PC-3 (cell line): Measurements from ENCODE around the gene PCYT2. TPM values are rescaled to one million over a fixed set of nuclear protein-coding genes. Genes with fewer than 3 reads are reported as not detected.

Experiments
- ATAC-seq: fragments of 200-7000 bp; cut with Tn5 transposase; 2 replicates; pipeline ENCODE4 v1.9.1; 2020; ENCODE audit warnings: mild to moderate bottlenecking, moderate library complexity
- BruUV-seq: library from RNA; stranded (reverse); fragments of 400-500 nt; replicated peaks from 2 replicates; lab custom pipeline; 2021; lab: Mats Ljungman, UMichigan
- CTCF ChIA-PET: fragments of 300-600 bp; sonication (Branson Sonifier 250); formaldehyde crosslinking; loops from one replicate; lab custom pipeline; 2022; ENCODE audit warnings: antibody characterized with exemption; lab: Charles Lee
- POLR2A ChIA-PET: fragments of 300-600 bp; sonication (Branson Sonifier 250); formaldehyde crosslinking; loops from one replicate; lab custom pipeline; 2022; ENCODE audit warnings: antibody characterized with exemption; ENCODE audit not compliant: unreplicated experiment; lab: Charles Lee
- DNase-seq: peaks from one replicate; pipeline ENCODE4 v3.0.0-alpha.2; 2015
- H2AFZ ChIP-seq: fragments of 300-600 bp; sonication (generic); 2 replicates; pipeline ENCODE4 v1.6.0; 2016; ENCODE audit warnings: antibody characterized with exemption, low read length
- H3F3A ChIP-seq: fragments of 300-600 bp; sonication (generic); one replicate; pipeline ENCODE4 v1.6.0; 2017; ENCODE audit warnings: antibody characterized with exemption, low read length, control low read depth, mild to moderate bottlenecking; ENCODE audit not compliant: unreplicated experiment
- H3K27ac ChIP-seq: fragments of 300-600 bp; sonication (generic); 2 replicates; pipeline ENCODE4 v1.5.1; 2016; ENCODE audit warnings: mild to moderate bottlenecking, low read length
- H3K27me3 ChIP-seq: fragments of 300-600 bp; sonication (generic); 2 replicates; pipeline ENCODE4 v1.6.1; 2016; ENCODE audit warnings: low read length, mixed read lengths
- H3K36me3 ChIP-seq: fragments of 300-600 bp; sonication (generic); 2 replicates; pipeline ENCODE4 v1.6.1; 2016; ENCODE audit warnings: low read depth, mixed run types, low read length, mixed read lengths
- H3K4me1 ChIP-seq: fragments of 300-600 bp; sonication (generic); 2 replicates; pipeline ENCODE4 v1.5.1; 2016; ENCODE audit warnings: low read length; ENCODE audit not compliant: insufficient read depth
- H3K4me2 ChIP-seq: fragments of 300-600 bp; sonication (generic); 2 replicates; pipeline ENCODE4 v1.6.0; 2016; ENCODE audit warnings: low read length
- H3K4me3 ChIP-seq: fragments of 300-600 bp; sonication (generic); 2 replicates; pipeline ENCODE4 v1.5.1; 2016; ENCODE audit warnings: mild to moderate bottlenecking, low read length, mixed read lengths
- H3K79me2 ChIP-seq: fragments of 300-600 bp; sonication (generic); 2 replicates; pipeline ENCODE4 v1.6.1; 2017; ENCODE audit warnings: low read length, mixed read lengths
- H3K9ac ChIP-seq: fragments of 300-600 bp; sonication (generic); 2 replicates; pipeline ENCODE4 v1.6.0; 2016; ENCODE audit warnings: mild to moderate bottlenecking, low read length
- H3K9me2 ChIP-seq: fragments of 300-600 bp; sonication (generic); replicated peaks from 2 replicates; pipeline ENCODE4 v1.6.1; 2016; ENCODE audit warnings: mixed run types, low read length, mixed read lengths
- H3K9me3 ChIP-seq: fragments of 300-600 bp; sonication (generic); 2 replicates; pipeline ENCODE4 v1.6.1; 2016; ENCODE audit warnings: low read length, mixed read lengths
- H4K20me1 ChIP-seq: fragments of 300-600 bp; sonication (generic); 2 replicates; pipeline ENCODE4 v1.6.1; 2016; ENCODE audit warnings: low read length, mixed read lengths
- CTCF ChIP-seq: fragments of 300-600 bp; sonication (generic); conservative IDR thresholded peaks from 2 replicates; pipeline ENCODE4 v1.5.1; 2017; ENCODE audit warnings: antibody characterized with exemption, low read depth, mild to moderate bottlenecking, low read length
- EZH2 ChIP-seq: fragments of 300-600 bp; sonication (generic); IDR thresholded peaks from one replicate; pipeline ENCODE4 v1.6.1; 2017; ENCODE audit warnings: antibody characterized with exemption, mild to moderate bottlenecking, low read length; ENCODE audit not compliant: unreplicated experiment
- EZH2phosphoT487 ChIP-seq: fragments of 300-600 bp; sonication (generic); IDR thresholded peaks from 2 replicates; pipeline ENCODE4 v1.6.1; 2018; ENCODE audit warnings: mild to moderate bottlenecking, antibody characterized with exemption, low read length, borderline replicate concordance
- intact Hi-C: fragments of 100-400 bp; cut with micrococcal nuclease; formaldehyde crosslinking; loops from 2 replicates; pipeline ENCODE4 v1.9.0; 2023
- total RNA-seq: library from RNA; depleted of rRNA; stranded (reverse); fragments of >200 nt; gene quantifications from 2 replicates; pipeline ENCODE4 v1.2.3, GENCODE V29; 2014; rRNA removed

PCYT2 gene
- total RNA-seq, 1 experiment from 2014 or later = 33.3 TPM

GRCh38 chr17:81852237-81852636, 59.0 kb downstream of the PCYT2 start:
- H3K4me3 ChIP-seq = no peak overlapping the region
- H3K36me3 ChIP-seq = peaks cover 46% of the 10 kb centered on the region
- no peaks in the 10 kb centered on the region for H3F3A ChIP-seq
- no peak overlapping the region for H2AFZ ChIP-seq
- no peak for TF ChIP-seq EZH2
- no peak for TF ChIP-seq EZH2phosphoT487
- no peak for TF ChIP-seq CTCF
- intact Hi-C loops = no loop called here
- no peak for ATAC-seq
- H3K9me2 ChIP-seq = no peaks in the 10 kb centered on the region
- H3K9ac ChIP-seq = no peak overlapping the region
- no peak overlapping the region for H3K4me2 ChIP-seq
- H3K9me3 ChIP-seq = no peaks in the 10 kb centered on the region
- POLR2A ChIA-PET = no interaction called here
- H3K27me3 ChIP-seq = no peaks in the 10 kb centered on the region
- CTCF ChIA-PET = no interaction called here
- BruUV-seq = no TSS peak
- peaks cover 62% of the 10 kb centered on the region for H3K79me2 ChIP-seq
- no peak for DNase-seq
- H3K4me1 ChIP-seq = peaks cover 8% of the 10 kb centered on the region; the same call in 1 of the 2 replicates
- H4K20me1 ChIP-seq = peaks cover 25% of the 10 kb centered on the region
- no peak overlapping the region for H3K27ac ChIP-seq

- H3K79me2 ChIP-seq = peaks cover 54% of the 10 kb centered on the region
- peaks cover 8% of the 10 kb centered on the region; the same call in 1 of the 2 replicates for H3K4me1 ChIP-seq
- H2AFZ ChIP-seq = no peak overlapping the region
- no peaks in the 10 kb centered on the region for H3F3A ChIP-seq
- no peak for TF ChIP-seq EZH2
- H3K36me3 ChIP-seq = peaks cover 54% of the 10 kb centered on the region
- no peak overlapping the region for H3K27ac ChIP-seq
- no peak for ATAC-seq
- no peaks in the 10 kb centered on the region for H3K9me2 ChIP-seq
- no TSS peak for BruUV-seq
- H3K4me2 ChIP-seq = no peak overlapping the region
- H3K27me3 ChIP-seq = no peaks in the 10 kb centered on the region
- ChIA-PET POLR2A (no interaction called here), CTCF (interaction anchor here (0.6 kb wide), 2 partner anchors 112 to 121 kb away, joined by 4 to 5 read pairs; no protein-coding TSS in a partner anchor)
- no peak overlapping the region for H3K9ac ChIP-seq
- DNase-seq = no peak
- H4K20me1 ChIP-seq = peaks cover 25% of the 10 kb centered on the region
- H3K9me3 ChIP-seq = no peaks in the 10 kb centered on the region
- H3K4me3 ChIP-seq = no peak overlapping the region
- intact Hi-C loops = no loop called here
Observed at GRCh38 chr17:81851423-81851822, 59.8 kb downstream of the PCYT2 start.

Other genes with a start within 250 kb of the PCYT2 start
- gene OXLD1, start 244.8 kb downstream of the PCYT2 start, total RNA-seq = 46.7 and 68.9 TPM in 2 replicates
- gene CCDC137, start 244.7 kb downstream of the PCYT2 start, total RNA-seq = 49.9 and 71.0 TPM in 2 replicates
- 52.6 and 68.8 TPM in 2 replicates for gene ARL16, start 227.6 kb downstream of the PCYT2 start, total RNA-seq
- 177 and 194 TPM in 2 replicates for gene HGS, start 227.4 kb downstream of the PCYT2 start, total RNA-seq
- gene MRPL12, start 208.0 kb downstream of the PCYT2 start, total RNA-seq = 100 and 108 TPM in 2 replicates
- gene SLC25A10, start 199.1 kb downstream of the PCYT2 start, total RNA-seq = 113 and 117 TPM in 2 replicates
- gene GCGR, start 107.2 kb downstream of the PCYT2 start, total RNA-seq = 0.11 TPM in 1 of 2 replicates, not detected in the other
- gene MCRIP1, start 78.1 kb downstream of the PCYT2 start, total RNA-seq = 73.4 and 90.9 TPM in 2 replicates
- not detected in 2 replicates for gene PPP1R27, start 76.3 kb downstream of the PCYT2 start, total RNA-seq
- gene P4HB, start 50.9 kb downstream of the PCYT2 start, total RNA-seq = 969 and 1,089 TPM in 2 replicates
- gene ARHGDIA, start 40.1 kb downstream of the PCYT2 start, total RNA-seq = 201 and 261 TPM in 2 replicates
- gene ALYREF, start 19.8 kb downstream of the PCYT2 start, total RNA-seq = 496 and 633 TPM in 2 replicates
- gene ANAPC11, start 19.7 kb downstream of the PCYT2 start, total RNA-seq = 243 and 268 TPM in 2 replicates
- 0.07 and 0.17 TPM in 2 replicates for gene NPB, start 9.2 kb downstream of the PCYT2 start, total RNA-seq
- 51.6 and 70.8 TPM in 2 replicates for gene SIRT7, start 6.8 kb upstream of the PCYT2 start, total RNA-seq
- gene MAFG, start 16.3 kb upstream of the PCYT2 start, total RNA-seq = 22.9 and 37.5 TPM in 2 replicates
- gene PYCR1, start 25.9 kb upstream of the PCYT2 start, total RNA-seq = 144 and 169 TPM in 2 replicates
- gene MYADML2, start 35.8 kb upstream of the PCYT2 start, total RNA-seq = not detected in 2 replicates
- 0.75 TPM in 1 of 2 replicates, not detected in the other for gene NOTUM, start 49.8 kb upstream of the PCYT2 start, total RNA-seq
- gene ASPSCR1, start 66.2 kb upstream of the PCYT2 start, total RNA-seq = 31.5 and 48.2 TPM in 2 replicates
- gene CENPX, start 111.5 kb upstream of the PCYT2 start, total RNA-seq = 344 and 390 TPM in 2 replicates
- 71.5 and 90.0 TPM in 2 replicates for gene LRRC45, start 111.9 kb upstream of the PCYT2 start, total RNA-seq
- 46.8 and 52.2 TPM in 2 replicates for gene RAC3, start 120.3 kb upstream of the PCYT2 start, total RNA-seq
- gene DCXR, start 126.3 kb upstream of the PCYT2 start, total RNA-seq = 135 and 142 TPM in 2 replicates
- 46.7 and 46.8 TPM in 2 replicates for gene RFNG, start 140.4 kb upstream of the PCYT2 start, total RNA-seq
- gene GPS1, start 140.5 kb upstream of the PCYT2 start, total RNA-seq = 240 and 287 TPM in 2 replicates
- 205 and 262 TPM in 2 replicates for gene DUS1L, start 154.4 kb upstream of the PCYT2 start, total RNA-seq
- gene FASN, start 186.8 kb upstream of the PCYT2 start, total RNA-seq = 269 and 364 TPM in 2 replicates